Astrocyte (in vitro differentiated cells and primary cell): ENCODE results near the gene RSAD1. TPM values are rescaled to one million over a fixed set of nuclear protein-coding genes. Genes with fewer than 3 reads are reported as not detected.
A peak's percentile ranks its signal among the peaks of the same experiment; 100 is the strongest.
"Not testable (repeated sequence)": the region's sequence is repeated elsewhere in the genome, so short reads cannot be mapped to it uniquely, and the experiment has no call there.

Experiments
- DNase-seq: peaks from one replicate; pipeline ENCODE4 v3.0.0-alpha.2; 2010; ENCODE audit warnings: low read depth
- FAIRE-seq: peaks from 2 replicates; lab custom pipeline; 2011; peaks lifted over from hg19 to GRCh38; lab: Jason Lieb, UNC
- H2AFZ ChIP-seq: 2 replicates; pipeline ENCODE4 v1.6.0; 2012; ENCODE audit warnings: low read depth, low read length, inconsistent platforms
- H3K27ac ChIP-seq: 2 replicates; pipeline ENCODE4 v1.5.1; 2011; ENCODE audit warnings: low read depth, low read length, inconsistent platforms
- H3K27me3 ChIP-seq: 2 replicates; pipeline ENCODE4 v1.6.0; 2011; ENCODE audit warnings: low read length, inconsistent platforms; ENCODE audit not compliant: insufficient read depth
- H3K36me3 ChIP-seq: 2 replicates; pipeline ENCODE4 v1.5.1; 2011; ENCODE audit warnings: low read length, inconsistent platforms; ENCODE audit not compliant: insufficient read depth
- H3K4me1 ChIP-seq: 2 replicates; pipeline ENCODE4 v1.5.1; 2011; ENCODE audit warnings: low read length, inconsistent platforms; ENCODE audit not compliant: insufficient read depth
- H3K4me2 ChIP-seq: 2 replicates; pipeline ENCODE4 v1.6.0; 2012; ENCODE audit warnings: low read length, inconsistent platforms
- H3K4me3 ChIP-seq: 2 replicates; pipeline ENCODE4 v1.5.1; 2011; ENCODE audit warnings: low read depth, mild to moderate bottlenecking, low read length, inconsistent platforms; ENCODE audit not compliant: insufficient read depth
- H3K79me2 ChIP-seq: 2 replicates; pipeline ENCODE4 v1.6.0; 2012; ENCODE audit warnings: mild to moderate bottlenecking, low read length, inconsistent platforms; ENCODE audit not compliant: insufficient read depth
- H3K9ac ChIP-seq: 2 replicates; pipeline ENCODE4 v1.6.0; 2012; ENCODE audit warnings: mild to moderate bottlenecking, low read length, inconsistent platforms
- H3K9me3 ChIP-seq: 2 replicates; pipeline ENCODE4 v1.5.1; 2012; ENCODE audit warnings: low read depth, mild to moderate bottlenecking, low read length, inconsistent platforms; ENCODE audit not compliant: insufficient read depth
- H4K20me1 ChIP-seq: 2 replicates; pipeline ENCODE4 v1.6.0; 2012; ENCODE audit warnings: low read length, inconsistent platforms; ENCODE audit not compliant: insufficient read depth
- H3K27ac Mint-ChIP-seq: one replicate; pipeline ENCODE4 v1.8.0; 2021; ENCODE audit warnings: mild to moderate bottlenecking, mixed read lengths; ENCODE audit not compliant: unreplicated experiment
- H3K27me3 Mint-ChIP-seq: one replicate; pipeline ENCODE4 v1.8.0; 2021; ENCODE audit warnings: low read depth, mixed read lengths; ENCODE audit not compliant: unreplicated experiment
- H3K36me3 Mint-ChIP-seq: one replicate; pipeline ENCODE4 v1.8.0; 2021; ENCODE audit warnings: low read depth, mixed read lengths; ENCODE audit not compliant: unreplicated experiment
- H3K4me1 Mint-ChIP-seq: one replicate; pipeline ENCODE4 v1.8.0; 2021; ENCODE audit warnings: low read depth, mixed read lengths; ENCODE audit not compliant: unreplicated experiment
- H3K4me3 Mint-ChIP-seq: one replicate; pipeline ENCODE4 v1.8.0; 2021; ENCODE audit warnings: mild to moderate bottlenecking, moderate library complexity, mixed read lengths; ENCODE audit not compliant: unreplicated experiment
- H3K9me3 Mint-ChIP-seq: one replicate; pipeline ENCODE4 v1.8.0; 2021; ENCODE audit warnings: mild to moderate bottlenecking, mixed read lengths; ENCODE audit not compliant: unreplicated experiment
- EZH2 ChIP-seq: IDR thresholded peaks from 2 replicates; pipeline ENCODE4 v1.6.1; 2012; ENCODE audit warnings: mild to moderate bottlenecking, low read length, inconsistent platforms; ENCODE audit not compliant: insufficient read depth
- total RNA-seq: library from RNA; stranded (reverse); gene quantifications from 2 replicates; pipeline ENCODE4 v1.2.1, GENCODE V29; 2021
- TF ChIP-seq, protein P1 (sequence below): IDR thresholded peaks from 2 replicates; pipeline ENCODE4 v1.5.1; 2011; ENCODE audit warnings: low read depth, mild to moderate bottlenecking, inconsistent platforms, low read length, moderate library complexity; ENCODE audit not compliant: insufficient read depth

Gene RSAD1
- total RNA-seq, 1 donor from 2014 or later, result 18.8 TPM

GRCh38 chr17:50471009-50471905 is 7.4 kb upstream of the RSAD1 start:
- no peak for TF ChIP-seq EZH2
- TF ChIP-seq, protein P1, sequence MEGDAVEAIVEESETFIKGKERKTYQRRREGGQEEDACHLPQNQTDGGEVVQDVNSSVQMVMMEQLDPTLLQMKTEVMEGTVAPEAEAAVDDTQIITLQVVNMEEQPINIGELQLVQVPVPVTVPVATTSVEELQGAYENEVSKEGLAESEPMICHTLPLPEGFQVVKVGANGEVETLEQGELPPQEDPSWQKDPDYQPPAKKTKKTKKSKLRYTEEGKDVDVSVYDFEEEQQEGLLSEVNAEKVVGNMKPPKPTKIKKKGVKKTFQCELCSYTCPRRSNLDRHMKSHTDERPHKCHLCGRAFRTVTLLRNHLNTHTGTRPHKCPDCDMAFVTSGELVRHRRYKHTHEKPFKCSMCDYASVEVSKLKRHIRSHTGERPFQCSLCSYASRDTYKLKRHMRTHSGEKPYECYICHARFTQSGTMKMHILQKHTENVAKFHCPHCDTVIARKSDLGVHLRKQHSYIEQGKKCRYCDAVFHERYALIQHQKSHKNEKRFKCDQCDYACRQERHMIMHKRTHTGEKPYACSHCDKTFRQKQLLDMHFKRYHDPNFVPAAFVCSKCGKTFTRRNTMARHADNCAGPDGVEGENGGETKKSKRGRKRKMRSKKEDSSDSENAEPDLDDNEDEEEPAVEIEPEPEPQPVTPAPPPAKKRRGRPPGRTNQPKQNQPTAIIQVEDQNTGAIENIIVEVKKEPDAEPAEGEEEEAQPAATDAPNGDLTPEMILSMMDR, result no peak
- no peak for FAIRE-seq
- H3K4me3 Mint-ChIP-seq, result no peak overlapping the region

DNA sequence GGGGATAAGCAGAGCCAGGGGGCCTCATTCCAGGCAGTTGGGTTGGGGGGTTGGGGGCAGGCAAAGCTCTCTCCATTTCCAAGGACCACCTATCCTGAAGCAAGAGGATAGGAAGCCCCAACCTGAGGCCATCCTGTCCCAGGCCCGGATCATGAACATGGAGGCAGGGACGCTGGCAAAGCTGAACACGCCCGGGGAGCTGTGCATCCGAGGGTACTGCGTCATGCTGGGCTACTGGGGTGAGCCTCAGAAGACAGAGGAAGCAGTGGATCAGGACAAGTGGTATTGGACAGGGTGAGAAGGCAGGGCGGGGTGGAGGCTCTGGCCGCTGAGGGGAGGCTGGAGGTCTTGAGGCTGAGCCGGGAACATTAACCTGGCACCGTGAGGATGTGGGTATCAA is 6.4 kb upstream of the RSAD1 start:
- H3K4me3 ChIP-seq, result no peak overlapping the region
- Mint-ChIP-seq H3K36me3 (peaks cover 12% of the 10 kb centered on the region), H3K9me3 (peaks cover 6% of the 10 kb centered on the region), H3K4me3 (no peak overlapping the region), H3K27me3 (peaks cover 27% of the 10 kb centered on the region), H3K27ac (no peak overlapping the region), H3K4me1 (no peaks in the 10 kb centered on the region)
- FAIRE-seq (no peak), DNase-seq (no peak)
- no peak overlapping the region for H3K4me2 ChIP-seq
- peaks cover 21% of the 10 kb centered on the region for H3K27me3 ChIP-seq
- peaks cover 5% of the 10 kb centered on the region for H4K20me1 ChIP-seq
- H3K9ac ChIP-seq, result no peak overlapping the region
- no peaks in the 10 kb centered on the region for H3K9me3 ChIP-seq
- no peak overlapping the region for H2AFZ ChIP-seq
- no peaks in the 10 kb centered on the region for H3K79me2 ChIP-seq
- peaks cover 6% of the 10 kb centered on the region for H3K4me1 ChIP-seq
- H3K36me3 ChIP-seq, result no peaks in the 10 kb centered on the region
- H3K27ac ChIP-seq, result no peak overlapping the region
- TF ChIP-seq EZH2, result no peak
- TF ChIP-seq, protein P1, result no peak

More at GRCh38 chr17:50471009-50471905, 7.4 kb upstream of the RSAD1 start:
- H3K9me3 Mint-ChIP-seq, result peaks cover 6% of the 10 kb centered on the region
- Histone ChIP-seq H3K4me1 (peaks cover 6% of the 10 kb centered on the region), H3K27ac (no peak overlapping the region), H3K9me3 (no peaks in the 10 kb centered on the region), H2AFZ (no peak overlapping the region), H3K79me2 (no peaks in the 10 kb centered on the region), H3K4me2 (no peak overlapping the region), H4K20me1 (peaks cover 5% of the 10 kb centered on the region), H3K36me3 (no peaks in the 10 kb centered on the region), H3K4me3 (no peak overlapping the region), H3K27me3 (peaks cover 18% of the 10 kb centered on the region), H3K9ac (no peak overlapping the region)
- peaks cover 18% of the 10 kb centered on the region for H3K36me3 Mint-ChIP-seq
- DNase-seq, result no peak
- peaks cover 23% of the 10 kb centered on the region for H3K27me3 Mint-ChIP-seq
- H3K27ac Mint-ChIP-seq, result no peak overlapping the region
- H3K4me1 Mint-ChIP-seq, result no peaks in the 10 kb centered on the region

- H3K9me3 Mint-ChIP-seq, H3K4me3 ChIP-seq, H3K4me1 ChIP-seq, DNase-seq, H3K4me2 ChIP-seq, H3K27ac ChIP-seq, FAIRE-seq, H3K4me1 Mint-ChIP-seq, H3K36me3 ChIP-seq, H3K9me3 ChIP-seq, H3K79me2 ChIP-seq, H4K20me1 ChIP-seq, H3K27ac Mint-ChIP-seq, H3K4me3 Mint-ChIP-seq, H3K9ac ChIP-seq, H2AFZ ChIP-seq: not testable (repeated sequence)
- peaks cover 20% of the 10 kb centered on the region for H3K27me3 ChIP-seq
- Mint-ChIP-seq H3K27me3 (peaks cover 27% of the 10 kb centered on the region), H3K36me3 (peaks cover 12% of the 10 kb centered on the region)
- TF ChIP-seq, protein P1, result peak; percentile 25
Observed at GRCh38 chr17:50472761-50473161, 5.9 kb upstream of the RSAD1 start.
